Trophoblast cell (in vitro differentiated cells and primary cell): ENCODE data around the gene LRRC63.

Experiments
- DNase-seq, 2 donors: peaks; one replicate each; pipeline ENCODE4 v3.0.0-alpha.2; 2016
- H2AFZ ChIP-seq: 2 replicates; pipeline ENCODE4 v1.6.1; 2013; ENCODE audit warnings: low read length, moderate library complexity, mild to moderate bottlenecking; ENCODE audit not compliant: insufficient read depth, poor library complexity
- H2AK5ac ChIP-seq: 2 replicates; pipeline ENCODE4 v1.6.1; 2013; ENCODE audit warnings: mild to moderate bottlenecking, low read length
- H2BK120ac ChIP-seq: 2 replicates; pipeline ENCODE4 v1.6.1; 2013; ENCODE audit warnings: low read length, mild to moderate bottlenecking, moderate library complexity; ENCODE audit not compliant: insufficient read depth, poor library complexity
- H2BK12ac ChIP-seq: 2 replicates; pipeline ENCODE4 v1.6.1; 2013; ENCODE audit warnings: mild to moderate bottlenecking, low read length, moderate library complexity
- H2BK5ac ChIP-seq: 2 replicates; pipeline ENCODE4 v1.6.1; 2013; ENCODE audit warnings: low read length, low read depth, moderate library complexity, mild to moderate bottlenecking; ENCODE audit not compliant: poor library complexity
- H3K14ac ChIP-seq: 2 replicates; pipeline ENCODE4 v1.6.1; 2013; ENCODE audit warnings: mild to moderate bottlenecking, low read length
- H3K18ac ChIP-seq: 2 replicates; pipeline ENCODE4 v1.6.1; 2013; ENCODE audit warnings: mild to moderate bottlenecking, low read length
- H3K23ac ChIP-seq: 2 replicates; pipeline ENCODE4 v1.6.1; 2013; ENCODE audit warnings: low read length
- H3K27ac ChIP-seq: 2 replicates; pipeline ENCODE4 v1.5.1; 2013; ENCODE audit warnings: low read depth, mild to moderate bottlenecking, inconsistent platforms, low read length, moderate library complexity
- H3K27me3 ChIP-seq: 2 replicates; pipeline ENCODE4 v1.6.1; 2013; ENCODE audit warnings: inconsistent platforms, mild to moderate bottlenecking, low read length, moderate library complexity; ENCODE audit not compliant: insufficient read depth
- H3K36me3 ChIP-seq, 2 experiments: 1 replicate in 1 of 2; 2 replicates in 1 of 2; pipeline ENCODE4 v1.6.1; 2013; ENCODE audit warnings: low read length in 2 of 2, mild to moderate bottlenecking in 2 of 2, moderate library complexity in 1 of 2; ENCODE audit not compliant: insufficient read depth in 2 of 2, control insufficient read depth in 1 of 2
- H3K4ac ChIP-seq: 2 replicates; pipeline ENCODE4 v1.6.1; 2013; ENCODE audit warnings: low read depth, mild to moderate bottlenecking, low read length, moderate library complexity
- H3K4me1 ChIP-seq, 2 experiments: 1 replicate in 1 of 2; 2 replicates in 1 of 2; pipeline ENCODE4 v1.6.1; 2013; ENCODE audit warnings: low read length in 2 of 2, mild to moderate bottlenecking in 2 of 2, moderate library complexity in 1 of 2; ENCODE audit not compliant: insufficient read depth in 2 of 2, control insufficient read depth in 1 of 2
- H3K4me2 ChIP-seq: 2 replicates; pipeline ENCODE4 v1.6.1; 2013; ENCODE audit warnings: inconsistent platforms, mild to moderate bottlenecking, low read length, moderate library complexity
- H3K4me3 ChIP-seq: 2 replicates; pipeline ENCODE4 v1.5.1; 2013; ENCODE audit warnings: mild to moderate bottlenecking, low read depth, low read length, inconsistent platforms
- H3K79me1 ChIP-seq: one replicate; pipeline ENCODE4 v1.6.1; 2013; ENCODE audit warnings: low read length
- H3K79me2 ChIP-seq: 2 replicates; pipeline ENCODE4 v1.6.1; 2013; ENCODE audit warnings: low read length, mild to moderate bottlenecking; ENCODE audit not compliant: control insufficient read depth, insufficient read depth, poor library complexity
- H3K9ac ChIP-seq: 2 replicates; pipeline ENCODE4 v1.6.1; 2013; ENCODE audit warnings: mild to moderate bottlenecking, low read length
- H3K9me3 ChIP-seq: 2 replicates; pipeline ENCODE4 v1.6.1; 2013; ENCODE audit warnings: low read depth, mild to moderate bottlenecking, control low read depth, inconsistent platforms, low read length; ENCODE audit not compliant: insufficient read depth
- H4K12ac ChIP-seq: 2 replicates; pipeline ENCODE4 v1.6.1; 2013; ENCODE audit warnings: low read depth, mild to moderate bottlenecking, low read length, moderate library complexity
- H4K8ac ChIP-seq: 2 replicates; pipeline ENCODE4 v1.6.1; 2013; ENCODE audit warnings: low read depth, mild to moderate bottlenecking, low read length, moderate library complexity
- H4K91ac ChIP-seq: one replicate; pipeline ENCODE4 v1.6.1; 2013; ENCODE audit warnings: low read depth, mild to moderate bottlenecking, low read length, moderate library complexity
- WGBS: extraction: QIAGEN DNeasy Blood & Tissue Kit; methylation state at CpG from one replicate; pipeline ENCODE4 v1.1.7; 2013; ENCODE audit warnings: missing lambda C conversion rate; ENCODE audit not compliant: insufficient read length, insufficient coverage; ENCODE audit errors: extremely low coverage; 5-methylcytosine and 5-hydroxymethylcytosine counted together

LRRC63 gene

DNA sequence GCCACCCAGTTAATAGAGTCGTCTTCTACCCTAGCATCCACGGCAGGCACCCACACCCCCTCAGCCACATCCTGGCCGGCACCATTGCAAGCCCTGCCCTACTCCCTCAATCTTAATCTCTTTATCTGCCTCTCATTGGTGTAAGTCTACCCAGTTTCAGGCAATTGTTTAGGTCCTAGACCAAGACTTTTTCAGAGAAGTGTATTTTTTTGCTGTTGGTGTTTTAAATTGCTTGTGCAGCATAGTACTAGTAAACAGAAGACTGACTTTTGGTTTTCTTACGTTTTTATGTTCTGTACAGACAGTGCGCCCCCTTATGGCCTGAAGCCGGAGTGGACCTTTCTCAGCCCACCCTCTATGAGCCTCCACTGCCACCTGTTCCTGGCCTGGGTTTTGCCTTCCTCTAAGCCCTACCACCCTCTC lies 27.4 kb upstream of the LRRC63 start:
- H2BK5ac ChIP-seq, result no peak overlapping the region
- H3K9me3 ChIP-seq, result no peaks in the 10 kb centered on the region
- no peak overlapping the region for H3K27ac ChIP-seq
- no peak overlapping the region for H3K4ac ChIP-seq
- no CpG with 5 or more reads among the region's 6 CpGs for WGBS
- H3K14ac ChIP-seq, result no peak overlapping the region
- peaks cover 2% of the 10 kb centered on the region for H3K79me2 ChIP-seq
- H3K27me3 ChIP-seq, result no peaks in the 10 kb centered on the region
- H3K4me1 ChIP-seq, result peaks cover 3 to 15% of the 10 kb centered on the region in 2 experiments
- peak overlapping the region; percentile 16 for H3K4me3 ChIP-seq
- H3K23ac ChIP-seq, result no peak overlapping the region
- no peak overlapping the region for H4K8ac ChIP-seq
- no peak overlapping the region for H2AK5ac ChIP-seq
- peak overlapping the region; percentile 59 for H2BK120ac ChIP-seq
- no peak overlapping the region for H3K9ac ChIP-seq
- H3K4me2 ChIP-seq, result no peak overlapping the region
- no peak overlapping the region for H4K12ac ChIP-seq
- peak overlapping the region; percentile 74 for H2BK12ac ChIP-seq
- H2AFZ ChIP-seq, result no peak overlapping the region
- peaks cover 7% of the 10 kb centered on the region for H3K79me1 ChIP-seq
- H3K36me3 ChIP-seq, result no peaks in the 10 kb centered on the region
- peak in 1 of 2 donors; percentile 58 for DNase-seq
- H4K91ac ChIP-seq, result peak overlapping the region; percentile 58
- no peak overlapping the region for H3K18ac ChIP-seq

DNA sequence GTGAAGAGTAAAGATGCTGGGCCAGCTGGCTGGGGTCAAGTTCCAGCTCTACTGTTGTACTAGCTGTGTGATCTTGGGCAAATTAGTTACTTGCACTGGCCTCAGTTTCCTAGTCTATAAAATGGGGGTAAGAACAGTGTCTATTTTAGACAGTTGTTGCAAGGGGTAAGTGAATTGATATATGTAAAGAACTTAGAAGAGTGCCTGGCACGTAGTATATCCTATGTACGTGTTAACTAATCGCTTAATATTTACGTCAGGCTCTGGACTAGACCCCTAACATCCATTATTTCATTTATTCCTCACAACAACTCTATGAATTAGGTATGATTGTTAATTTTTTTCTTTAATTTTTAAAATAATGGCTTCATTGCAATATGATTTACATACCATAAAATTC lies 26.1 kb upstream of the LRRC63 start:
- H3K27me3 ChIP-seq, result no peaks in the 10 kb centered on the region
- no peak overlapping the region for H4K12ac ChIP-seq
- no peaks in the 10 kb centered on the region for H3K9me3 ChIP-seq
- no peak overlapping the region for H3K4ac ChIP-seq
- WGBS, result no CpG with 5 or more reads among the region's 4 CpGs
- H3K79me1 ChIP-seq, result peaks cover 7% of the 10 kb centered on the region
- DNase-seq, result no peak
- H3K23ac ChIP-seq, result no peak overlapping the region
- H2BK5ac ChIP-seq, result no peak overlapping the region
- H3K36me3 ChIP-seq, result no peaks in the 10 kb centered on the region
- no peak overlapping the region for H2BK120ac ChIP-seq
- H2AFZ ChIP-seq, result no peak overlapping the region
- no peak overlapping the region for H2BK12ac ChIP-seq
- H2AK5ac ChIP-seq, result no peak overlapping the region
- no peak overlapping the region for H3K4me2 ChIP-seq
- no peak overlapping the region for H3K9ac ChIP-seq
- H4K8ac ChIP-seq, result no peak overlapping the region
- peaks cover 3 to 15% of the 10 kb centered on the region in 2 experiments for H3K4me1 ChIP-seq
- no peak overlapping the region for H3K18ac ChIP-seq
- no peak overlapping the region for H3K4me3 ChIP-seq
- H3K79me2 ChIP-seq, result no peaks in the 10 kb centered on the region
- no peak overlapping the region for H3K27ac ChIP-seq
- no peak overlapping the region for H4K91ac ChIP-seq
- H3K14ac ChIP-seq, result no peak overlapping the region

DNA sequence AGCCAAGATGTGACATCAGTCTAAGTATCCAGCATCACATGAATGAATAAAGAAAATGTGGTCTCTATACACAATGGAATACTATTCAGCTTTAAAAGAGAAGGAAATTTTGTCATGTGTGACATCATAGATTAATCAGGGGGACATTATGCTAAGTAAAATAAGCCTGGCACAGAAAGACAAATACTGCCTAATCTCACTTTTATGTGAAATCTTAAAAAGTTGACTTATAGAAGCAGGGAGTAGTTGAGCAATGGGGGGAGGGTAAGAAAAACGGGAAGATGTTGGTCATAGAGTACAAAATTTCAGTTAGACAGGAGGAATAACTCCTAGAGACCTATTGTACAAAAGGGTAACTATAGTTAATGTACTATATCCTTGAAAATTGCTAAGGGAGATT lies 19.3 kb upstream of the LRRC63 start:
- H3K18ac ChIP-seq, result no peak overlapping the region
- H3K4me1 ChIP-seq, result peaks cover 2 to 3% of the 10 kb centered on the region in 2 experiments
- H3K9ac ChIP-seq, result no peak overlapping the region
- no peak overlapping the region for H2BK5ac ChIP-seq
- no peak overlapping the region for H4K91ac ChIP-seq
- no peak overlapping the region for H4K12ac ChIP-seq
- no peaks in the 10 kb centered on the region for H3K27me3 ChIP-seq
- no peak overlapping the region for H2AK5ac ChIP-seq
- no peak overlapping the region for H2BK12ac ChIP-seq
- no peak overlapping the region for H3K4me2 ChIP-seq
- no peak overlapping the region for H2AFZ ChIP-seq
- H3K79me2 ChIP-seq, result no peaks in the 10 kb centered on the region
- peaks cover 2% of the 10 kb centered on the region for H3K79me1 ChIP-seq
- no peak overlapping the region for H3K14ac ChIP-seq
- no peaks in the 10 kb centered on the region for H3K9me3 ChIP-seq
- no CpG with 5 or more reads among the region's 1 CpG for WGBS
- no peak overlapping the region for H2BK120ac ChIP-seq
- no peak overlapping the region for H4K8ac ChIP-seq
- H3K4ac ChIP-seq, result no peak overlapping the region
- H3K4me3 ChIP-seq, result no peak overlapping the region
- no peak overlapping the region for H3K27ac ChIP-seq
- H3K36me3 ChIP-seq, result no peaks in the 10 kb centered on the region
- DNase-seq, result no peak
- H3K23ac ChIP-seq, result no peak overlapping the region

DNA sequence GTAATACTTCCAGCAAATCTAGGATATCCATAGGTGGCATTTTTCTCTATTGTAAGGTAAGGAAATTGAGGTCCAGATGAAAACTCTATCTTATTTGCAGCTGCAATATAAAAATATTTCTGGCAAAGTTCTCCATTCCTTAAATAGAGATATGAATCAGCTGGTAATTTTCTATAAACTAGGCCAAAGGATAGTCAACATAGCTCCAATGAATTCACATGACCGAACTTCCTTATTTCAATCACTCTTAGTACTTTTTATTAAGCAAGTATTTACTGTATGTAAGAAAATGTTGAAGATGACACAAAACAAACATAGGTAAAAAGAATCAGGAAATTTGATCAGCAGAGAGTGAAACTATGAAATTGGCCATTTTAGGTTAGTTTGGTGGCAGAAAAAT lies 16.7 kb upstream of the LRRC63 start:
- H3K23ac ChIP-seq, result no peak overlapping the region
- H3K36me3 ChIP-seq, result no peaks in the 10 kb centered on the region
- no peaks in the 10 kb centered on the region for H3K9me3 ChIP-seq
- no peak overlapping the region for H3K4me2 ChIP-seq
- peaks cover 2 to 6% of the 10 kb centered on the region in 2 experiments for H3K4me1 ChIP-seq
- no peak overlapping the region for H3K27ac ChIP-seq
- H4K12ac ChIP-seq, result no peak overlapping the region
- H2BK120ac ChIP-seq, result no peak overlapping the region
- H3K79me1 ChIP-seq, result peaks cover 2% of the 10 kb centered on the region
- H4K91ac ChIP-seq, result no peak overlapping the region
- WGBS, result no CpG with 5 or more reads among the region's 1 CpG
- no peaks in the 10 kb centered on the region for H3K79me2 ChIP-seq
- H3K18ac ChIP-seq, result no peak overlapping the region
- H4K8ac ChIP-seq, result no peak overlapping the region
- no peak overlapping the region for H2BK5ac ChIP-seq
- no peak overlapping the region for H3K14ac ChIP-seq
- no peak overlapping the region for H2BK12ac ChIP-seq
- no peak overlapping the region for H3K4ac ChIP-seq
- DNase-seq, result no peak
- H3K4me3 ChIP-seq, result no peak overlapping the region
- H2AK5ac ChIP-seq, result no peak overlapping the region
- H3K27me3 ChIP-seq, result no peaks in the 10 kb centered on the region
- no peak overlapping the region for H2AFZ ChIP-seq
- H3K9ac ChIP-seq, result no peak overlapping the region
